HepG2 (cell line): ENCODE data around the gene ZNF780B. TPM values are rescaled to one million over a fixed set of nuclear protein-coding genes. Genes with fewer than 3 reads are reported as not detected.

Experiments
- CREB1 ChIP-seq, 2 experiments: fragments of 450-650 bp in 1 of 2; IDR thresholded peaks; 2 replicates each; pipeline ENCODE4 v1.6.1; 2016 to 2017; ENCODE audit warnings: control low read depth in 1 of 2, mild to moderate bottlenecking in 1 of 2, missing compliant biosample characterization in 1 of 2, missing genetic modification characterization in 1 of 2
- E2F2 ChIP-seq: sonication (generic); formaldehyde crosslinking; IDR thresholded peaks from 2 replicates; pipeline ENCODE4 v1.4.0; 2020; ENCODE audit warnings: missing genetic modification reagents, borderline replicate concordance
- GMEB2 ChIP-seq: IDR thresholded peaks from 2 replicates; pipeline ENCODE4 v1.6.1; 2016; ENCODE audit warnings: missing biosample characterization, missing genetic modification reagents, low read depth
- HNRNPH1 ChIP-seq: fragments of 200-400 bp; formaldehyde crosslinking; optimal IDR thresholded peaks from 2 replicates; pipeline ENCODE3; 2017; ENCODE audit warnings: mild to moderate bottlenecking, low read depth, low read length
- NCOA5 ChIP-seq: sonication (generic); formaldehyde crosslinking; IDR thresholded peaks from 2 replicates; pipeline ENCODE4 v1.4.0; 2020; ENCODE audit warnings: missing genetic modification reagents
- PPARG ChIP-seq: conservative IDR thresholded peaks from 2 replicates; pipeline ENCODE4 v1.6.1; 2016; ENCODE audit warnings: missing biosample characterization, missing genetic modification reagents
- SNAI1 ChIP-seq: sonication (generic); formaldehyde crosslinking; IDR thresholded peaks from 2 replicates; pipeline ENCODE4 v1.5.0; 2020; ENCODE audit warnings: mild to moderate bottlenecking, missing genetic modification reagents, borderline replicate concordance
- ZNF142 ChIP-seq: sonication (generic); formaldehyde crosslinking; IDR thresholded peaks from 2 replicates; pipeline ENCODE4 v1.4.0; 2020; ENCODE audit warnings: missing genetic modification reagents
- ZNF232 ChIP-seq: sonication (generic); formaldehyde crosslinking; IDR thresholded peaks from 2 replicates; pipeline ENCODE4 v1.4.0; 2020; ENCODE audit warnings: missing genetic modification reagents, borderline replicate concordance
- ZNF350 ChIP-seq: sonication (generic); formaldehyde crosslinking; IDR thresholded peaks from 2 replicates; pipeline ENCODE4 v1.4.0; 2020; ENCODE audit warnings: mild to moderate bottlenecking, low read depth, missing genetic modification reagents, borderline replicate concordance
- ZNF570 ChIP-seq: sonication (generic); formaldehyde crosslinking; IDR thresholded peaks from 2 replicates; pipeline ENCODE4 v1.4.0; 2020; ENCODE audit warnings: mild to moderate bottlenecking, missing genetic modification reagents, borderline replicate concordance
- ZNF709 ChIP-seq: sonication (generic); formaldehyde crosslinking; IDR thresholded peaks from 2 replicates; pipeline ENCODE4 v1.5.0; 2020; ENCODE audit warnings: mild to moderate bottlenecking, missing genetic modification reagents
- polyA plus RNA-seq, 8 experiments: library from polyadenylated mRNA; depleted of rRNA in 3 of 8; stranded (reverse) in 7 of 8; unstranded in 1 of 8; fragments of >200 nt; fragmentation: Illumina TruSeq in 4 of 8; extraction: Trizol in 4 of 8; gene quantifications; 2 replicates each; pipeline versions ENCODE4 v1.2.1 to v1.2.3, GENCODE V29; 2011 to 2016; ENCODE audit warnings: low read depth in 4 of 8, missing spikeins in 1 of 8, mixed read lengths in 1 of 8; ENCODE audit not compliant: insufficient read depth in 1 of 8
- total RNA-seq, 5 experiments: library from RNA; depleted of rRNA; stranded (reverse); fragments of >200 nt; fragmentation: Illumina TruSeq; extraction: Trizol; gene quantifications; 2 replicates each; pipeline ENCODE4 v1.2.3, GENCODE V29; 2016; ENCODE audit warnings: low read depth in 1 of 5

The ZNF780B gene
- total and polyA plus RNA-seq, 2 of the 13 experiments (the other 11 are each of a cell fraction or from before 2014, with no cell fraction given) = 6.6 to 21.9 TPM

- TF ChIP-seq ZNF709 (CRISPR knock-in tag) = 0 out of 2 replicates have a peak, but pooled peaks have one; percentile 28
- TF ChIP-seq ZNF232 (CRISPR knock-in tag) = peak; percentile 68
- TF ChIP-seq E2F2 = 0 out of 2 replicates have a peak, but pooled peaks have one; percentile 69
- peak; percentile 64; the same call in 1 of the 2 replicates for TF ChIP-seq PPARG (CRISPR knock-in tag)
- TF ChIP-seq NCOA5 (CRISPR knock-in tag) = no peak
- no peak for TF ChIP-seq HNRNPH1
- no peak for TF ChIP-seq ZNF570 (CRISPR knock-in tag)
- TF ChIP-seq GMEB2 (CRISPR knock-in tag) = 0 out of 2 replicates have a peak, but pooled peaks have one; percentile 19
- peak; percentile 87 for TF ChIP-seq CREB1 (IDR thresholded peaks at IDR 0.05)
- TF ChIP-seq CREB1 (CRISPR knock-in tag; IDR thresholded peaks at IDR 0.05) = peak; percentile 89
- peak; percentile 79; the same call in 1 of the 2 replicates for TF ChIP-seq ZNF350 (CRISPR knock-in tag)
- TF ChIP-seq ZNF142 (CRISPR knock-in tag) = peak; percentile 64; the same call in 1 of the 2 replicates
- 0 out of 2 replicates have a peak, but pooled peaks have one; percentile 73 for TF ChIP-seq SNAI1 (CRISPR knock-in tag)
Observed at GRCh38 chr19:40090241-40091204, 34.5 kb upstream of the ZNF780B start, which contains the start of gene ZNF780A (continued).
